ENCODE results near the gene RFTN2. TPM values are rescaled to one million over a fixed set of nuclear protein-coding genes. Genes with fewer than 3 reads are reported as not detected.

RFTN2 gene
- total RNA-seq, 1 donor from 2014 or later, result 9.9 TPM

DNA sequence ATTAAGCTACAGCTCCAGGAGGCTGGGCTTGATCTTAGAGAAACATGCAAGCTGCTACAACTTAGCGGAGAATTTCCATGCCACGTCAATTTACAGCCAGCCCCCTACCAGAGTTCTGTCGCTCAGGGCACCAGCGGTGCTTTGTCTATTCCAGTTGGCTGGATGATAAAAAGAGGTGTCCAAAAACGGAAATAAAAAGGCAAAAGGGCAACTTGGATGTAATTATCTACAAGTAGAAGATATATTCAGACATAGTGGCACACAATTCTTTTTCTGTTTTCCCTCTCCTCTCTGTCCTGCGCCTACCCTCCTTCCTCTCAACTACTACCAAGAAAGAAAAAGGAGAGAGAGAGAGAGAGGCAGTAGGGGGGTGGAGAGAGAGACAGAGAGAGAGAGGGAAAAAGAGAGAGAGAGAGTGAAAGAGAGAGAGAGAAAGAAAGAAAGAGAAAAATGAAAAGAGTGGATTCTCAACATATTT is 363 bp upstream of the RFTN2 start:
- Mint-ChIP-seq H3K36me3 (no peaks in the 10 kb centered on the region), H3K27ac (peak overlapping the region; percentile 78), H3K9me3 (no peaks in the 10 kb centered on the region), H3K27me3 (ENCODE audit: low read depth) (no peaks in the 10 kb centered on the region), H3K4me3 (peak overlapping the region; percentile 58), H3K4me1 (peaks cover 6% of the 10 kb centered on the region)
- TF ChIP-seq CTCF (IDR thresholded peaks at IDR 0.05; ENCODE audit: unreplicated experiment), result no peak
- no peak for DNase-seq (ENCODE audit: low spot score in 2 of 2, unreplicated experiment in 2 of 2)

DNA sequence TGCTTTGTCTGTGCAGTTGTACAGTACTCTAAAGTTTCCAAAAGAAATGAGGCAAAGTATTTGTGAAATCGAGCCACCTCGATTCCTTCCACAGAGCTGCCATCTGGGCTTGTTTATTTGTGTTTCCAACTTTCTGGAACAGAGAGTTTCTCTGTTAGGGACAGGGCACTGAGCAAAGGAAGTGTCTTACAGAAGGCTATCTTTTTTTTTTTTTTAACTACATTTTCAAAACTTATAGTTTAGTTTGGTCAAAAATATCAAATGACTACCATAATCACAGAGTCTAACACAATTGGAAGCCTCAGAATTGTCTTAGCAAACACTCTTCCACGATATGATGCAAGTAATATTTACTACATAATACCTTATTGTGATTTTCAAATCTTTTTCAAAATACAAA is 796 bp downstream of the RFTN2 start:
- Mint-ChIP-seq H3K27me3 (ENCODE audit: low read depth) (no peaks in the 10 kb centered on the region), H3K36me3 (no peaks in the 10 kb centered on the region), H3K27ac (no peak overlapping the region), H3K4me3 (peak overlapping the region; percentile 58), H3K4me1 (peaks cover 6% of the 10 kb centered on the region), H3K9me3 (no peaks in the 10 kb centered on the region)
- DNase-seq (ENCODE audit: low spot score in 2 of 2, unreplicated experiment in 2 of 2), result no peak
- no peak for TF ChIP-seq CTCF (IDR thresholded peaks at IDR 0.05; ENCODE audit: unreplicated experiment)

GRCh38 chr2:197674060-197674459 is 1.3 kb downstream of the RFTN2 start:
- Mint-ChIP-seq H3K27me3 (ENCODE audit: low read depth) (no peaks in the 10 kb centered on the region), H3K4me1 (peaks cover 6% of the 10 kb centered on the region), H3K27ac (no peak overlapping the region), H3K9me3 (no peaks in the 10 kb centered on the region), H3K36me3 (no peaks in the 10 kb centered on the region), H3K4me3 (no peak overlapping the region)
- TF ChIP-seq CTCF (IDR thresholded peaks at IDR 0.05; ENCODE audit: unreplicated experiment), result no peak
- DNase-seq (ENCODE audit: low spot score in 2 of 2, unreplicated experiment in 2 of 2), result no peak

DNA sequence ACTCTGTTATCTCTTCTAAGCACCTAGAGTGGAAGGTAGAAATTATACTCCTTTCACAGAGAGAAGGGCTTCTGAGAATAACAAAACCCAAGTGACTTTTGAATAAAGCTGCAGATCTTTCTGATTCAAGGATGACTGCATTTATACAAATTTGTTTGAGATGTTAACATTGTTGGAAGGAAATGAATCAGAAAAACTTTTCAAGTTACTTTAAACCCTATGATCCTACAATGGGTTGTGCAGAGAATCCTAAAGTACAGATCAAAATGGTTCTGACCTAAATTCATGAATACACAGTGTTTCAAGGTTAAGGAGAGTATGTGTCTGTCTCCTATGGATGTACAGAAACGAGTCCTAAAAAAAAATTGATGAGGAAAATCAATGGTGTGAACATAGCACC is 1.8 kb downstream of the RFTN2 start:
- no peak for TF ChIP-seq CTCF (IDR thresholded peaks at IDR 0.05; ENCODE audit: unreplicated experiment)
- Mint-ChIP-seq H3K27ac (no peak overlapping the region), H3K27me3 (ENCODE audit: low read depth) (no peaks in the 10 kb centered on the region), H3K4me3 (peak overlapping the region; percentile 46), H3K36me3 (no peaks in the 10 kb centered on the region), H3K9me3 (no peaks in the 10 kb centered on the region), H3K4me1 (peaks cover 6% of the 10 kb centered on the region)
- no peak for DNase-seq (ENCODE audit: low spot score in 2 of 2, unreplicated experiment in 2 of 2)

- H3K4me1 Mint-ChIP-seq, result peaks cover 6% of the 10 kb centered on the region
- peak overlapping the region; percentile 46 for H3K4me3 Mint-ChIP-seq
Measured at GRCh38 chr2:197673106-197673505, 2.3 kb downstream of the RFTN2 start.

More at GRCh38 chr2:197673106-197673505, 2.3 kb downstream of the RFTN2 start:
- Mint-ChIP-seq H3K27me3 (ENCODE audit: low read depth) (no peaks in the 10 kb centered on the region), H3K36me3 (no peaks in the 10 kb centered on the region), H3K27ac (no peak overlapping the region), H3K9me3 (no peaks in the 10 kb centered on the region)
- TF ChIP-seq CTCF (IDR thresholded peaks at IDR 0.05; ENCODE audit: unreplicated experiment), result no peak
- DNase-seq (ENCODE audit: low spot score in 2 of 2, unreplicated experiment in 2 of 2), result no peak
